K562 (cell line): ENCODE measurements around the gene PKD1.
"Not testable (repeated sequence)": the region's sequence is repeated elsewhere in the genome, so short reads cannot be mapped to it uniquely, and the experiment has no call there.

ENCODE experiments used
- CBX5 ChIP-seq: IDR thresholded peaks from 2 replicates; pipeline ENCODE4 v1.6.1; 2014; ENCODE audit warnings: low read depth, borderline replicate concordance
- CTCF ChIP-seq, 3 experiments: IDR thresholded peaks in 2 of 3; conservative IDR thresholded peaks in 1 of 3; 2 replicates each; pipeline ENCODE4 v1.5.1; 2011 to 2012; ENCODE audit warnings: low read length in 3 of 3, mild to moderate bottlenecking in 3 of 3, control low read depth in 2 of 3, improper control_type of control experiment in 1 of 3, inconsistent platforms in 1 of 3, low read depth in 1 of 3, mixed read lengths in 1 of 3, moderate library complexity in 1 of 3; ENCODE audit not compliant: insufficient read depth in 2 of 3
- EZH2 ChIP-seq: IDR thresholded peaks from 2 replicates; pipeline ENCODE4 v1.6.1; 2012; ENCODE audit warnings: low read depth, mild to moderate bottlenecking, inconsistent platforms, low read length, borderline replicate concordance
- GATA2 ChIP-seq: sonication (generic); formaldehyde crosslinking; IDR thresholded peaks from 2 replicates; pipeline ENCODE4 v1.4.0; 2020; ENCODE audit warnings: mild to moderate bottlenecking, missing genetic modification reagents
- MYC ChIP-seq, 2 experiments: fragments of 250-450 bp in 1 of 2; sonication (Bioruptor Pico) in 1 of 2; IDR thresholded peaks; 2 replicates each; pipeline versions ENCODE4 v1.5.1 to v1.6.1; 2012 to 2021; ENCODE audit warnings: low read depth in 2 of 2, borderline replicate concordance in 1 of 2, improper control_type of control experiment in 1 of 2, low read length in 1 of 2, mild to moderate bottlenecking in 1 of 2, moderate library complexity in 1 of 2
- PKNOX1 ChIP-seq: fragments of 450-650 bp; IDR thresholded peaks from 2 replicates; pipeline ENCODE4 v1.6.1; 2016
- REST ChIP-seq, 2 experiments: fragments of 450-650 bp; formaldehyde crosslinking in 1 of 2; IDR thresholded peaks; 2 replicates each; pipeline versions ENCODE4 v1.4.0 to v1.6.1; 2014 to 2020; ENCODE audit warnings: mild to moderate bottlenecking in 2 of 2, borderline replicate concordance in 1 of 2, low read depth in 1 of 2
- ZNF655 ChIP-seq: fragments of 250-450 bp; sonication (Bioruptor Pico); IDR thresholded peaks from 2 replicates; pipeline ENCODE4 v1.5.0; 2021

- TF ChIP-seq ZNF655 (CRISPR knock-in tag); GATA2 (CRISPR knock-in tag); CTCF (IDR thresholded peaks at IDR 0.05 in 2 of 3, conservative IDR thresholded peaks at IDR 0.05 in 1 of 3; ENCODE audit: insufficient read depth in 2 of 3, low read depth in 1 of 3, low read length in 3 of 3); PKNOX1; CBX5; EZH2; MYC (IDR thresholded peaks at IDR 0.05; ENCODE audit: low read depth, low read length); MYC (CRISPR knock-in tag; IDR thresholded peaks at IDR 0.05; ENCODE audit: borderline replicate concordance, low read depth); REST (IDR thresholded peaks at IDR 0.05; ENCODE audit: borderline replicate concordance); REST (CRISPR knock-in tag; IDR thresholded peaks at IDR 0.05; ENCODE audit: low read depth): not testable (repeated sequence)
These were observed 28.4 kb downstream of the PKD1 start for GRCh38 chr16:2107121-2107790.
